ENCODE measurements around the gene ZNF488.

Gene ZNF488

GRCh38 chr10:47326927-47327330, 57.2 kb downstream of the ZNF488 start:
- DNase-seq: no peak

DNA sequence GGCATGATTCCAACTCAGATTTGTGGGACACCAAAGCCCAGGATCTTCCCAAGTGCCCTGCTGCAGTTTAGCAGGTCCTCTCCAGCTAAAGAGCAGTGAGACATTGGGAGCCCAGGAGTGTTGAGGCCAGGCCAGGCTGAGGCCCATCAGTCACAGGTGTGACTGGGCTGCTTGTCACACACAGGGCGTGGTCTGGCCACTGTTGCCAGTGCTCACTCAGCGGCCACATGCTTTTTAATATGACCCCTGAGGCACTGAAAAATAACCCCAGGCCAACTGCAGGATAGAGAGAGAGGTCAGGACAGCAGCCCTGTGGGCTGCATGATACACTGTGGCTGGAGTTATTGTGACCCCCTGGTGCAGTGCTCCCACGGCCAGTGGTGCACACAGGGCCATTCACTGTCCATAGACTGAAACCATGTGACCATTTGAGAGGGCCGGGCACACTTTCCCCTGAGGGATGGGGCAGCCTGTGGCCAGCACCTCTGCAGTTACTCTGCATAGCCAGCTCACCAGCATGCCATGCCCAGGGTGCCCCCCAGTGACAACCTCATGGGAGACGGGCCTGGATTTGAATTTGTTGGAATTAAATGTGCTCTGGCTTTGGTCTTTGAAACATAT, 57.7 kb downstream of the ZNF488 start:
- DNase-seq: no peak

- DNase-seq: no peak
Observed at GRCh38 chr10:47325303-47326291, 58.5 kb downstream of the ZNF488 start.

- no peak for DNase-seq
Observed at GRCh38 chr10:47323636-47324296, 60.3 kb downstream of the ZNF488 start.

- DNase-seq: no peak
Observed at GRCh38 chr10:47323087-47323486, 61.0 kb downstream of the ZNF488 start.

DNA sequence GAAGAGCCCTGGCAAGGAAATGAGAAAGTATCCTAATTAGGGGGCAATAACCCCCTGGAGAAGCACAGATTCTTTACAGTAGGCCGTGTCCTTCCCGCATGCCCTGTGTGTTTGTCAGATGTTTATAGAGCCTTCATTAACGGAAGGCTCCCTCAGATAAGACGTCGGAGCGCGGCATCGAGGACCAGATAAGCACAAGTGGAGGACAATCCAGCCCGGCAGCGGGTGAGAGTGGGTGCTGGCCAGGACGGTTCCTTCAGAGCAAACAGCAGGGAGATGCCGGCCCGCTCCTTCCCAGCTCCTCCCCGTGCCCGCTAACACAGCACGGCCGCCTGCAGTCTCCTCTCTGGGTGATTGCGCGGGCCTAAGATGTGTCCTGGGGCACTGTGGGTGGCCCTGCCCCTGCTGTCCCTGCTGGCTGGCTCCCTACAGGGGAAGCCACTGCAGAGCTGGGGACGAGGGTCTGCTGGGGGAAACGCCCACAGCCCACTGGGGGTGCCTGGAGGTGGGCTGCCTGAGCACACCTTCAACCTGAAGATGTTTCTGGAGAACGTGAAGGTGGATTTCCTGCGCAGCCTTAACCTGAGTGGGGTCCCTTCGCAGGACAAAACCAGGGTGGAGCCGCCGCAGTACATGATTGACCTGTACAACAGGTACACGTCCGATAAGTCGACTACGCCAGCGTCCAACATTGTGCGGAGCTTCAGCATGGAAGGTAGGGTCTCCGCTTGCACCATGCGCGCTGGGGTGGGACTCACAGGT, 61.6 kb downstream of the ZNF488 start, which contains the start of gene GDF2:
Gene GDF2, plus strand, starts transcription at position 155 of the 762 bp plus-strand sequence. Its CDS starts 215 bp downstream, at position 370.
- no peak for DNase-seq

GRCh38 chr10:47321521-47322195, 62.4 kb downstream of the ZNF488 start:
- no peak for DNase-seq

DNA sequence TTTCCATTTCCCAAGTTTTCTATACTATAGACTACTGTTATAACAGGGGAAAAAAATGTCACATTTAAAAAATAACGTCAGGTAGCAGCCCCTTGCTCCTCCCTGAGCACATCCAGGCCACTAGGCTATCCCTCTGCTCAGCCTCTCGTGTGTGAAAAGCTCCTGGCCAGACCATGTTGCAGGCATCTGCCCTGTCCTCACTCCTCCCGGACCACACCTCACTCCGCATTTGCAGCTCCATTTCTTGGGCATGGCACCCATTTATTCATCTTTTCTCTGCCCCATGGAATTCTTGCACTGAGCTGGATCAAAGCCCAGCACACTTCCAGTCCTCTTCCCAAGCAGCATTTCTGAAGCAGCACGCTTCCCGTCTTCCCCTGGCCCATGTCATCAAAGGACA, 63.3 kb downstream of the ZNF488 start:
- no peak for DNase-seq

GRCh38 chr10:47319784-47320183, 64.3 kb downstream of the ZNF488 start:
- no peak for DNase-seq

DNA sequence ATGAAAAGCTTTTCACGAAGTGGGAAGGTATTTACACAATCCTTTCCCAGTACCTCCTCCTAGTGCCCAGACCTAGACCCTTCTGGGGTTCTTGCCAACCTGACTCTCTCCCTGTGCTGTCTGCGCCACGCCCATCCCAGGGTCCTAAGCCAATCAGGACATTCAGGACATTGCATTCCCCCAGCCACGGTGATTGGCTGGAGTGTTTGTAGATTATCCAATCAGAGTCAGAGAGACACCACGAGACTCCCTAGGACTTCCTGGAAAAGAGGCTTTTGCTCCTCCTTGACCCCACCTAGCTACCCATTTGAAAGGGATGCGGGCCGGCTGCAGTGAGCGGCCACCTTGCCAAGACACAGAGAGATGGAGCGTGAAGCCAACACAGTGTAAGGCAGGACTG, 65.4 kb downstream of the ZNF488 start:
- no peak for DNase-seq

GRCh38 chr10:47317251-47317650, 66.8 kb downstream of the ZNF488 start:
- no peak for DNase-seq

DNA sequence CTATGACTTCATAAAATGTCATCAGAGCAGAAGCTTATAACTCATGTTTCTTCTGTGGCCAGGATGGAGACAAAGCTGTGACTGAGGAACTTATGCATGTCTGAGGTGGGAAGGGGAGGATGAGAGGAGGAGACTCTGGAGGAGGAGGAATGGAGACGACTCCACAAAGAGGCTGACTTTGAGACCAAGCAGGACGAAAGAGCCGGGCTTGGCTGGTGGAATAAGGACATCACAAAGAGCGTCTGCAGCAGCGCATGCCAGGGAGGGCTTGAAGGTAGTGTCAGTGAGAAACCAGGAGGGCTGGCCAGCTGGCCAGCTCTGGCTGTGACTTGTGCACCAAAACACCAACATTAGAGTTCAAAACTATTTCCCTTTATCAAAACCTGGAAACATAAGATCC, 68.0 kb downstream of the ZNF488 start:
- no peak for DNase-seq
